K562 (cell line): Measurements from ENCODE around the gene IGSF3. TPM values are rescaled to one million over a fixed set of nuclear protein-coding genes. Genes with fewer than 3 reads are reported as not detected.

Source experiments
- ELF2 ChIP-seq: fragments of 250-450 bp; sonication (Bioruptor Pico); IDR thresholded peaks from 2 replicates; pipeline ENCODE4 v1.5.0; 2021; ENCODE audit warnings: mild to moderate bottlenecking
- ETV1 ChIP-seq: fragments of 450-650 bp; conservative IDR thresholded peaks from 2 replicates; pipeline ENCODE4 v1.6.1; 2016; ENCODE audit warnings: missing genetic modification characterization, control low read depth, low read depth, missing compliant biosample characterization
- HDAC2 ChIP-seq: fragments of 450-650 bp; IDR thresholded peaks from 2 replicates; pipeline ENCODE4 v1.6.1; 2016; ENCODE audit warnings: mild to moderate bottlenecking
- MAFF ChIP-seq: IDR thresholded peaks from 2 replicates; pipeline ENCODE4 v1.6.1; 2012; ENCODE audit warnings: low read length, improper control_type of control experiment
- MECOM ChIP-seq: fragments of 250-450 bp; sonication (Bioruptor Pico); IDR thresholded peaks from 2 replicates; pipeline ENCODE4 v1.8.0; 2022; ENCODE audit warnings: inconsistent platforms
- MYNN ChIP-seq, 2 experiments: sonication (generic); formaldehyde crosslinking in 1 of 2; IDR thresholded peaks; 2 replicates each; pipeline versions ENCODE4 v1.5.0 to v1.6.1; 2016 to 2020; ENCODE audit warnings: antibody characterized with exemption in 1 of 2, missing genetic modification reagents in 1 of 2
- PML ChIP-seq: IDR thresholded peaks from 2 replicates; pipeline ENCODE4 v1.6.1; 2012; ENCODE audit warnings: low read length, inconsistent platforms
- POLR3G ChIP-seq: IDR thresholded peaks from 2 replicates; pipeline ENCODE4 v1.6.1; 2011; ENCODE audit not compliant: insufficient read length, insufficient replicate concordance; ENCODE audit errors: extremely low read depth
- RAD51 ChIP-seq: fragments of 450-650 bp; IDR thresholded peaks from 2 replicates; pipeline ENCODE4 v1.7.1; 2016; ENCODE audit warnings: low read depth, mild to moderate bottlenecking, borderline replicate concordance
- RBM25 ChIP-seq: fragments of 200-400 bp; formaldehyde crosslinking; IDR thresholded peaks from 2 replicates; pipeline ENCODE4 v1.6.1; 2018; ENCODE audit warnings: low read length, low read depth, moderate library complexity; ENCODE audit not compliant: severe bottlenecking
- SRSF9 ChIP-seq: fragments of 200-400 bp; formaldehyde crosslinking; IDR thresholded peaks from 2 replicates; pipeline ENCODE4 v1.6.1; 2017; ENCODE audit warnings: low read depth, low read length, borderline replicate concordance
- TGIF2 ChIP-seq: sonication (generic); formaldehyde crosslinking; IDR thresholded peaks from 2 replicates; pipeline ENCODE4 v1.8.1; 2022; ENCODE audit warnings: mild to moderate bottlenecking, missing genetic modification reagents, moderate library complexity
- ZBTB7A ChIP-seq: IDR thresholded peaks from 2 replicates; pipeline ENCODE4 v1.6.1; 2011; ENCODE audit warnings: low read depth, mild to moderate bottlenecking, low read length, moderate library complexity, borderline replicate concordance; ENCODE audit not compliant: control insufficient read depth
- ZNF184 ChIP-seq: sonication (generic); formaldehyde crosslinking; IDR thresholded peaks from 2 replicates; pipeline ENCODE4 v1.5.0; 2020; ENCODE audit warnings: missing genetic modification reagents
- ZNF431 ChIP-seq: sonication (generic); formaldehyde crosslinking; IDR thresholded peaks from 2 replicates; pipeline ENCODE4 v1.8.0; 2022; ENCODE audit warnings: mild to moderate bottlenecking, missing genetic modification reagents
- polyA plus RNA-seq, 8 experiments: library from polyadenylated mRNA; depleted of rRNA in 4 of 8; stranded (reverse) in 5 of 8; unstranded in 3 of 8; fragments of >200 nt; fragmentation: Nextera tagmentation in 2 of 8; fragmentation: Illumina TruSeq in 1 of 8; extraction: Ambion mirVana in 2 of 8; extraction: Trizol in 1 of 8; gene quantifications; 2 replicates each; pipeline versions ENCODE4 v1.2.1 to v1.2.3, GENCODE V29; 2011 to 2014; ENCODE audit warnings: inconsistent platforms in 1 of 8, missing spikeins in 1 of 8
- total RNA-seq, 7 experiments: library from RNA; depleted of rRNA in 6 of 7; stranded (reverse); fragments of >200 nt in 6 of 7; fragmentation: Illumina TruSeq in 2 of 7; extraction: Trizol in 2 of 7; gene quantifications; 2 replicates each; pipeline versions ENCODE4 v1.2.1 to v1.2.3, GENCODE V29; 2011 to 2021; ENCODE audit warnings: low replicate concordance in 1 of 7
- TF ChIP-seq, protein P1 (sequence below): fragments of 250-450 bp; sonication (Bioruptor Pico); IDR thresholded peaks from 2 replicates; pipeline ENCODE4 v1.4.0; 2020
- TF ChIP-seq, protein P2 (sequence below): sonication (generic); formaldehyde crosslinking; IDR thresholded peaks from 2 replicates; pipeline ENCODE4 v1.8.1; 2022; ENCODE audit warnings: missing genetic modification reagents
- TF ChIP-seq, protein P3 (sequence below): fragments of 250-450 bp; sonication (Bioruptor Pico); IDR thresholded peaks from 2 replicates; pipeline ENCODE4 v1.5.0; 2022; ENCODE audit warnings: mild to moderate bottlenecking
- TF ChIP-seq, protein P4 (sequence below): fragments of 450-650 bp; conservative IDR thresholded peaks from 2 replicates; pipeline ENCODE4 v1.6.1; 2016; ENCODE audit warnings: missing genetic modification characterization, low read depth, mild to moderate bottlenecking, control low read depth, missing compliant biosample characterization

Gene IGSF3
- total and polyA plus RNA-seq, 9 of the 15 experiments (the other 6 are each of a cell fraction or from before 2014, with no cell fraction given): 1.1 to 15.0 (median 8.3) TPM

DNA sequence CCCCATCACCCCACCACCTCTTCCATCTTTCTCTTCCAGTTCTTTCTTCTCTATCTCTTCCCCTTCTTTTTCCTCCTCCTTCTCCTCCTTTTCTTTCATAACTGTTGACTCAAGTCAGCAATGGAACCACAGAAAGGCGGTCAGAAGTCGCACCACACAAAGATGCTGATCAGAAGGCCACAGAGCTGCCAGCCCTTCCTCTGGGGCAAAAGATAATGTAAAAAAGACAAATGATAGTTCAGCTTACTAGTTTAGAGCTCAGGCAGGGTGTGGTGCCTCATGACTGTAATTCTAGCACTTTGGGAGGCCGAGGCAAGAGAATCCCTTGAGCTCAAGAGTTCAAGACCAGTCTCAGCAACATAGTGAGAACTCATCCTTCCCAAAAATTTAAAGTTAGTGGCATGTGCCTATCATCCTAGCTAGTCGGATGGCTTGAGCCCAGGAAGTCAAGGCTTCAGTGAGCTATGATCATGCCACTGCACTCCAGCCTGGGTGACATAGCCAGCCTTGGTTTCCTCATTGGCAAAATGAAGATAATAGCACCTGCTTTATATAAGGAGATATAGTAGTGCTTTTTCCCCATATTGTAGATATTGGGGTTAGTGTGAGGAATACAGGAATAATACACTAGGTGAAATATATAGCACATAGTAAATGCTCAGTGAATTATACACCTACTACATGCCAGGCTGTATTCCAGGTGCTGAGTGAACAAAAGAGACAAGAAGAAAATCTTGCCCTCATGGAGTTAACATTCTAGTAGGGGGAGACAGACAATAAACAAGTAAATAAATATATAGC is 12.5 kb upstream of the IGSF3 start (continued):
- TF ChIP-seq, protein P1, sequence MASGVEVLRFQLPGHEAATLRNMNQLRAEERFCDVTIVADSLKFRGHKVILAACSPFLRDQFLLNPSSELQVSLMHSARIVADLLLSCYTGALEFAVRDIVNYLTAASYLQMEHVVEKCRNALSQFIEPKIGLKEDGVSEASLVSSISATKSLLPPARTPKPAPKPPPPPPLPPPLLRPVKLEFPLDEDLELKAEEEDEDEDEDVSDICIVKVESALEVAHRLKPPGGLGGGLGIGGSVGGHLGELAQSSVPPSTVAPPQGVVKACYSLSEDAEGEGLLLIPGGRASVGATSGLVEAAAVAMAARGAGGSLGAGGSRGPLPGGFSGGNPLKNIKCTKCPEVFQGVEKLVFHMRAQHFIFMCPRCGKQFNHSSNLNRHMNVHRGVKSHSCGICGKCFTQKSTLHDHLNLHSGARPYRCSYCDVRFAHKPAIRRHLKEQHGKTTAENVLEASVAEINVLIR (CRISPR knock-in tag): 0 out of 2 replicates have a peak, but pooled peaks have one; percentile 6
- TF ChIP-seq ZBTB7A (no peak), TGIF2 (no peak), RAD51 (no peak), PML (peak; percentile 50; the same call in 1 of the 2 replicates), HDAC2 (no peak), ZNF431 (CRISPR knock-in tag) (no peak), ZNF184 (no peak), MECOM (CRISPR knock-in tag) (no peak; the same call in 1 of the 2 replicates), POLR3G (no peak), MYNN (IDR thresholded peaks at IDR 0.05) (peak; percentile 52; the same call in 1 of the 2 replicates), MYNN (CRISPR knock-in tag; IDR thresholded peaks at IDR 0.05) (no peak), ELF2 (CRISPR knock-in tag) (no peak), MAFF (no peak), RBM25 (no peak), SRSF9 (no peak), ETV1 (tag) (no peak)
- TF ChIP-seq, protein P2, sequence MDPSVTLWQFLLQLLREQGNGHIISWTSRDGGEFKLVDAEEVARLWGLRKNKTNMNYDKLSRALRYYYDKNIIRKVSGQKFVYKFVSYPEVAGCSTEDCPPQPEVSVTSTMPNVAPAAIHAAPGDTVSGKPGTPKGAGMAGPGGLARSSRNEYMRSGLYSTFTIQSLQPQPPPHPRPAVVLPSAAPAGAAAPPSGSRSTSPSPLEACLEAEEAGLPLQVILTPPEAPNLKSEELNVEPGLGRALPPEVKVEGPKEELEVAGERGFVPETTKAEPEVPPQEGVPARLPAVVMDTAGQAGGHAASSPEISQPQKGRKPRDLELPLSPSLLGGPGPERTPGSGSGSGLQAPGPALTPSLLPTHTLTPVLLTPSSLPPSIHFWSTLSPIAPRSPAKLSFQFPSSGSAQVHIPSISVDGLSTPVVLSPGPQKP (CRISPR knock-in tag): no peak
- TF ChIP-seq, protein P3, sequence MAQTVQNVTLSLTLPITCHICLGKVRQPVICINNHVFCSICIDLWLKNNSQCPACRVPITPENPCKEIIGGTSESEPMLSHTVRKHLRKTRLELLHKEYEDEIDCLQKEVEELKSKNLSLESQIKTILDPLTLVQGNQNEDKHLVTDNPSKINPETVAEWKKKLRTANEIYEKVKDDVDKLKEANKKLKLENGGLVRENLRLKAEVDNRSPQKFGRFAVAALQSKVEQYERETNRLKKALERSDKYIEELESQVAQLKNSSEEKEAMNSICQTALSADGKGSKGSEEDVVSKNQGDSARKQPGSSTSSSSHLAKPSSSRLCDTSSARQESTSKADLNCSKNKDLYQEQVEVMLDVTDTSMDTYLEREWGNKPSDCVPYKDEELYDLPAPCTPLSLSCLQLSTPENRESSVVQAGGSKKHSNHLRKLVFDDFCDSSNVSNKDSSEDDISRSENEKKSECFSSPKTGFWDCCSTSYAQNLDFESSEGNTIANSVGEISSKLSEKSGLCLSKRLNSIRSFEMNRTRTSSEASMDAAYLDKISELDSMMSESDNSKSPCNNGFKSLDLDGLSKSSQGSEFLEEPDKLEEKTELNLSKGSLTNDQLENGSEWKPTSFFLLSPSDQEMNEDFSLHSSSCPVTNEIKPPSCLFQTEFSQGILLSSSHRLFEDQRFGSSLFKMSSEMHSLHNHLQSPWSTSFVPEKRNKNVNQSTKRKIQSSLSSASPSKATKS (CRISPR knock-in tag): no peak
- TF ChIP-seq, protein P4, sequence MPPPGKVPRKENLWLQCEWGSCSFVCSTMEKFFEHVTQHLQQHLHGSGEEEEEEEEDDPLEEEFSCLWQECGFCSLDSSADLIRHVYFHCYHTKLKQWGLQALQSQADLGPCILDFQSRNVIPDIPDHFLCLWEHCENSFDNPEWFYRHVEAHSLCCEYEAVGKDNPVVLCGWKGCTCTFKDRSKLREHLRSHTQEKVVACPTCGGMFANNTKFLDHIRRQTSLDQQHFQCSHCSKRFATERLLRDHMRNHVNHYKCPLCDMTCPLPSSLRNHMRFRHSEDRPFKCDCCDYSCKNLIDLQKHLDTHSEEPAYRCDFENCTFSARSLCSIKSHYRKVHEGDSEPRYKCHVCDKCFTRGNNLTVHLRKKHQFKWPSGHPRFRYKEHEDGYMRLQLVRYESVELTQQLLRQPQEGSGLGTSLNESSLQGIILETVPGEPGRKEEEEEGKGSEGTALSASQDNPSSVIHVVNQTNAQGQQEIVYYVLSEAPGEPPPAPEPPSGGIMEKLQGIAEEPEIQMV (tag): no peak
